Neural crest cell (in vitro differentiated cells): ENCODE data around the gene FASN. TPM values are rescaled to one million over a fixed set of nuclear protein-coding genes. Genes with fewer than 3 reads are reported as not detected.

Experiments used
- DNase-seq: peaks from one replicate; pipeline ENCODE4 v3.0.0; 2021; ENCODE audit warnings: low read depth, mixed read lengths, low spot score
- H3K27ac Mint-ChIP-seq: one replicate; pipeline ENCODE4 v1.8.0; 2021; ENCODE audit warnings: mild to moderate bottlenecking, mixed read lengths; ENCODE audit not compliant: unreplicated experiment
- H3K27me3 Mint-ChIP-seq: 2 replicates; pipeline ENCODE4 v1.8.0; 2021; ENCODE audit warnings: low read depth, mild to moderate bottlenecking, mixed read lengths
- H3K36me3 Mint-ChIP-seq: 2 replicates; pipeline ENCODE4 v1.8.0; 2021; ENCODE audit warnings: low read depth, mild to moderate bottlenecking, mixed read lengths
- H3K4me1 Mint-ChIP-seq: 2 replicates; pipeline ENCODE4 v1.8.0; 2021; ENCODE audit warnings: mixed read lengths
- H3K4me3 Mint-ChIP-seq: one replicate; pipeline ENCODE4 v1.8.0; 2021; ENCODE audit warnings: mild to moderate bottlenecking, mixed read lengths
- H3K9me3 Mint-ChIP-seq: 2 replicates; pipeline ENCODE4 v1.8.0; 2021; ENCODE audit warnings: mixed read lengths
- CTCF ChIP-seq: fragments of 200-600 bp; sonication (generic); conservative IDR thresholded peaks from 2 replicates; pipeline ENCODE4 v1.5.0; 2021; ENCODE audit warnings: antibody characterized with exemption, mild to moderate bottlenecking
- total RNA-seq: library from RNA; stranded (reverse); gene quantifications from 2 replicates; pipeline ENCODE4 v1.2.1, GENCODE V29; 2021

FASN gene
- total RNA-seq, 1 donor from 2014 or later = 839 TPM

- Mint-ChIP-seq H3K4me1 (no peaks in the 10 kb centered on the region), H3K36me3 (peaks cover 2% of the 10 kb centered on the region), H3K27ac (no peak overlapping the region), H3K9me3 (no peaks in the 10 kb centered on the region), H3K4me3 (no peak overlapping the region), H3K27me3 (no peaks in the 10 kb centered on the region)
- DNase-seq = no peak
- no peak for TF ChIP-seq CTCF
Measured at GRCh38 chr17:82083533-82084359, 14.3 kb downstream of the FASN start.

- no peak overlapping the region for H3K27ac Mint-ChIP-seq
- TF ChIP-seq CTCF = no peak
- H3K4me3 Mint-ChIP-seq = no peak overlapping the region
- no peaks in the 10 kb centered on the region for H3K9me3 Mint-ChIP-seq
- H3K27me3 Mint-ChIP-seq = no peaks in the 10 kb centered on the region
- DNase-seq = no peak
- no peaks in the 10 kb centered on the region for H3K4me1 Mint-ChIP-seq
- H3K36me3 Mint-ChIP-seq = peaks cover 2% of the 10 kb centered on the region
Measured at GRCh38 chr17:82083009-82083408, 15.0 kb downstream of the FASN start.

DNA sequence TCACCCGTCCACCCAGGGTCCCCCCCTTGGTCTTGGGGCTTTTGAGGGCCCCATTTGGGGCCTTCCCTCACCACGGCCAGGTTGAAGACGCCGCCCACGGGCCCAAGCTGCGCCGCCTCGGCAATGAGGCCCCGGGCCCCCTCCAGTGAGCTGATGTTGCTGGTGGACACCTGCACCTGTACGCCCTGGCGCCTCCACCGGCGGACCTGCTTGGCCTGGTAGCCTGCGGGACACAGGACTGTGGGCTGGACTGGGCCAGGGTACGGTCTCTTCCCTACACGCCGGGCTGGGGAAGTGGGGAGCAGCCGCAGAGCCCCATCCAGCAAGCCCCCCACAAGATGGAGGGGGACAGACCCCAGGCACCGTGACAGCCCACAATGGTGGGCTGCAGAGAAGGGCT is 15.6 kb downstream of the FASN start:
- H3K9me3 Mint-ChIP-seq = no peaks in the 10 kb centered on the region
- no peaks in the 10 kb centered on the region for H3K4me1 Mint-ChIP-seq
- H3K36me3 Mint-ChIP-seq = peaks cover 2% of the 10 kb centered on the region
- no peak overlapping the region for H3K27ac Mint-ChIP-seq
- DNase-seq = no peak
- no peak overlapping the region for H3K4me3 Mint-ChIP-seq
- TF ChIP-seq CTCF = no peak
- no peaks in the 10 kb centered on the region for H3K27me3 Mint-ChIP-seq

GRCh38 chr17:82081966-82082365 is 16.1 kb downstream of the FASN start:
- no peak for DNase-seq
- Mint-ChIP-seq H3K27ac (no peak overlapping the region), H3K4me3 (no peak overlapping the region), H3K4me1 (no peaks in the 10 kb centered on the region), H3K36me3 (peaks cover 2% of the 10 kb centered on the region), H3K27me3 (no peaks in the 10 kb centered on the region), H3K9me3 (no peaks in the 10 kb centered on the region)
- TF ChIP-seq CTCF = no peak

DNA sequence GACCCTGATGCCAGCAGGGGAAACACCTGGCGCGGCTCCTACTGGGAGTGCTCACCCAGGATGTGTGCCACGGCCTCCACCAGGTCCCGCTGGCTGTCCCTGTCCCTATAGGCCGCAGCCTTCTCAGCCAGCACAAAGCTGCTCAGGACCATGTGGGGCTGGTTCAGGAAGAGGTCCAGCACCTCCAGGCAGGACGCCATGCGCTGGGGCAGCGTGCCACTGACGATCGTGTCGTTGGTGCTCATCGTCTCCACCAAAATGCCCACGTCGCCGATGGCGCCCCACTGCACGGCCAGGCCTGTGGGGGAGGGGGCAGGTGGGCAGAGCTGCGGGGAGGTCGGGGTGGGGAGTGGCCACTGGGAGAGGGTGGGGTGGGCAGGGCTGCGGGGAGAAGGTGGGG is 16.5 kb downstream of the FASN start:
- H3K27me3 Mint-ChIP-seq = no peaks in the 10 kb centered on the region
- H3K27ac Mint-ChIP-seq = no peak overlapping the region
- no peaks in the 10 kb centered on the region for H3K4me1 Mint-ChIP-seq
- no peaks in the 10 kb centered on the region for H3K9me3 Mint-ChIP-seq
- DNase-seq = no peak
- peaks cover 2% of the 10 kb centered on the region for H3K36me3 Mint-ChIP-seq
- TF ChIP-seq CTCF = no peak
- H3K4me3 Mint-ChIP-seq = no peak overlapping the region
